Smooth muscle cell (in vitro differentiated cells): ENCODE results near the gene CCDC33. TPM values are rescaled to one million over a fixed set of nuclear protein-coding genes. Genes with fewer than 3 reads are reported as not detected.
A peak's percentile ranks its signal among the peaks of the same experiment; 100 is the strongest.

ENCODE experiments used
- DNase-seq: peaks from one replicate; lab custom pipeline; 2025; ENCODE audit not compliant: unreplicated experiment; lab: John Stamatoyannopoulos, UW
- H2AFZ ChIP-seq: fragments of 200-600 bp; sonication (generic); 2 replicates; pipeline ENCODE4 v1.6.0; 2016; ENCODE audit warnings: antibody characterized with exemption, low read depth, mild to moderate bottlenecking
- H3F3A ChIP-seq: fragments of 200-600 bp; sonication (generic); 2 replicates; pipeline ENCODE4 v1.6.0; 2017; ENCODE audit warnings: antibody characterized with exemption, low read depth
- H3K27ac ChIP-seq: fragments of 200-600 bp; sonication (generic); 2 replicates; pipeline ENCODE4 v1.5.1; 2016; ENCODE audit warnings: low read depth, mild to moderate bottlenecking
- H3K27me3 ChIP-seq: fragments of 200-600 bp; sonication (generic); 2 replicates; pipeline ENCODE4 v1.6.1; 2016; ENCODE audit warnings: low read depth, mild to moderate bottlenecking
- H3K36me3 ChIP-seq: fragments of 200-600 bp; sonication (generic); 2 replicates; pipeline ENCODE4 v1.5.1; 2016; ENCODE audit warnings: low read depth
- H3K4me1 ChIP-seq: fragments of 200-600 bp; sonication (generic); 2 replicates; pipeline ENCODE4 v1.5.1; 2016; ENCODE audit warnings: low read depth
- H3K4me2 ChIP-seq: fragments of 200-600 bp; sonication (generic); 2 replicates; pipeline ENCODE4 v1.6.0; 2016; ENCODE audit warnings: mild to moderate bottlenecking
- H3K4me3 ChIP-seq: fragments of 200-600 bp; sonication (generic); 2 replicates; pipeline ENCODE4 v1.5.1; 2016; ENCODE audit warnings: mild to moderate bottlenecking
- H3K79me2 ChIP-seq: fragments of 200-600 bp; sonication (generic); 2 replicates; pipeline ENCODE4 v1.6.0; 2016; ENCODE audit warnings: low read depth, mild to moderate bottlenecking
- H3K9ac ChIP-seq: fragments of 200-600 bp; sonication (generic); 2 replicates; pipeline ENCODE4 v1.6.0; 2016; ENCODE audit warnings: low read depth
- H3K9me3 ChIP-seq: fragments of 200-600 bp; sonication (generic); replicated peaks from 2 replicates; pipeline ENCODE4 v1.5.1; 2016; ENCODE audit warnings: low read depth
- H4K20me1 ChIP-seq: fragments of 200-600 bp; sonication (generic); 2 replicates; pipeline ENCODE4 v1.6.0; 2016; ENCODE audit warnings: low read depth
- CTCF ChIP-seq: fragments of 200-600 bp; sonication (generic); IDR thresholded peaks from 2 replicates; pipeline ENCODE4 v1.5.1; 2017; ENCODE audit warnings: borderline replicate concordance, mild to moderate bottlenecking, antibody characterized with exemption; ENCODE audit not compliant: insufficient read depth, poor library complexity, severe bottlenecking
- WGBS: methylation state at CpG from one replicate; pipeline ENCODE4 v1.1.7; 2016; ENCODE audit warnings: low lambda C conversion rate; 5-methylcytosine and 5-hydroxymethylcytosine counted together
- polyA plus RNA-seq: library from polyadenylated mRNA; unstranded; fragments of >200 nt; fragmentation: Nextera tagmentation; extraction: Ambion mirVana; gene quantifications from 2 replicates; pipeline ENCODE4 v1.2.1, GENCODE V29; 2016
- total RNA-seq: library from RNA; depleted of rRNA; stranded (reverse); fragments of >200 nt; gene quantifications from 2 replicates; pipeline ENCODE4 v1.2.3, GENCODE V29; 2014

Gene CCDC33
- total and polyA plus RNA-seq, 2 experiments from 2014 or later, result 3.8 to 5.8 TPM

- H3K27me3 ChIP-seq, result no peaks in the 10 kb centered on the region
- no peaks in the 10 kb centered on the region for H3K36me3 ChIP-seq
- H3K79me2 ChIP-seq, result no peaks in the 10 kb centered on the region
- H3K4me2 ChIP-seq, result peak overlapping the region; percentile 74
- H3K9me3 ChIP-seq, result no peaks in the 10 kb centered on the region
- 8% methylated on average over 20 of the region's 20 CpGs for WGBS
- H4K20me1 ChIP-seq, result no peaks in the 10 kb centered on the region
- H3F3A ChIP-seq, result peaks cover 23% of the 10 kb centered on the region
- H3K4me1 ChIP-seq, result peaks cover 14% of the 10 kb centered on the region
- no peak overlapping the region for H3K9ac ChIP-seq
- DNase-seq, result peak; percentile 90
- H3K27ac ChIP-seq, result peak overlapping the region; percentile 74
- TF ChIP-seq CTCF, result no peak
- H3K4me3 ChIP-seq, result no peak overlapping the region
- no peak overlapping the region for H2AFZ ChIP-seq
Measured at GRCh38 chr15:74291101-74292071, 55.3 kb downstream of the CCDC33 start.

GRCh38 chr15:74293021-74293810, 57.1 kb downstream of the CCDC33 start:
- WGBS, result 56% methylated on average over 3 of the region's 3 CpGs
- H3K79me2 ChIP-seq, result no peaks in the 10 kb centered on the region
- H3K9ac ChIP-seq, result no peak overlapping the region
- H3K9me3 ChIP-seq, result no peaks in the 10 kb centered on the region
- H3K4me3 ChIP-seq, result no peak overlapping the region
- no peak for DNase-seq
- H3K4me2 ChIP-seq, result peak overlapping the region; percentile 9
- no peaks in the 10 kb centered on the region for H4K20me1 ChIP-seq
- no peak for TF ChIP-seq CTCF
- no peaks in the 10 kb centered on the region for H3K27me3 ChIP-seq
- no peak overlapping the region for H2AFZ ChIP-seq
- no peaks in the 10 kb centered on the region for H3K36me3 ChIP-seq
- H3F3A ChIP-seq, result peaks cover 23% of the 10 kb centered on the region
- H3K27ac ChIP-seq, result no peak overlapping the region
- peaks cover 19% of the 10 kb centered on the region for H3K4me1 ChIP-seq

- H2AFZ ChIP-seq, result no peak overlapping the region
- no peaks in the 10 kb centered on the region for H3K79me2 ChIP-seq
- no peak for DNase-seq
- peaks cover 19% of the 10 kb centered on the region for H3K4me1 ChIP-seq
- H3K4me3 ChIP-seq, result no peak overlapping the region
- no peaks in the 10 kb centered on the region for H3K9me3 ChIP-seq
- H3K9ac ChIP-seq, result no peak overlapping the region
- 82% methylated on average over 1 of the region's 1 CpG for WGBS
- no peaks in the 10 kb centered on the region for H3K27me3 ChIP-seq
- no peak overlapping the region for H3K4me2 ChIP-seq
- no peak for TF ChIP-seq CTCF
- no peaks in the 10 kb centered on the region for H3K36me3 ChIP-seq
- no peaks in the 10 kb centered on the region for H4K20me1 ChIP-seq
- no peak overlapping the region for H3K27ac ChIP-seq
- H3F3A ChIP-seq, result peaks cover 23% of the 10 kb centered on the region
Measured at GRCh38 chr15:74294010-74294409, 57.9 kb downstream of the CCDC33 start.
